Suppressor macrophage treated with lipopolysaccharide for 4 hours (primary cell): Measurements from ENCODE around the gene HSD17B1.
"Not testable (repeated sequence)": the region's sequence is repeated elsewhere in the genome, so short reads cannot be mapped to it uniquely, and the experiment has no call there.

Experiments
- DNase-seq: peaks from one replicate; pipeline ENCODE4 v3.0.0-alpha.2; 2020

HSD17B1 gene

GRCh38 chr17:42552736-42553135, at the start of gene HSD17B1:
TSS of gene HSD17B1 (plus strand) at chr17:42552923. CDS start at chr17:42552934, 11 bp downstream.
- not testable (repeated sequence) for DNase-seq

GRCh38 chr17:42502926-42503325, 49.8 kb upstream of the HSD17B1 start:
- no peak for DNase-seq

GRCh38 chr17:42507671-42508070, 45.1 kb upstream of the HSD17B1 start:
- no peak for DNase-seq

- no peak for DNase-seq
These were observed 44.1 kb upstream of the HSD17B1 start for GRCh38 chr17:42508426-42509165.

- DNase-seq, result no peak
These were observed 43.3 kb upstream of the HSD17B1 start for GRCh38 chr17:42509409-42509808.

GRCh38 chr17:42509841-42510240, 42.9 kb upstream of the HSD17B1 start:
- DNase-seq, result no peak

- DNase-seq, result no peak
These were observed 40.5 kb upstream of the HSD17B1 start for GRCh38 chr17:42512246-42512645.

GRCh38 chr17:42512733-42513251, 39.9 kb upstream of the HSD17B1 start:
- DNase-seq, result no peak

- no peak for DNase-seq
These were observed 39.0 kb upstream of the HSD17B1 start for GRCh38 chr17:42513686-42514085.

- no peak for DNase-seq
These were observed 38.4 kb upstream of the HSD17B1 start for GRCh38 chr17:42514279-42514678.

- no peak for DNase-seq
These were observed 37.9 kb upstream of the HSD17B1 start for GRCh38 chr17:42514867-42515266.

- peak; percentile 92 for DNase-seq
These were observed 35.2 kb upstream of the HSD17B1 start for GRCh38 chr17:42517516-42517915.

- DNase-seq, result peak; percentile 95
These were observed 34.5 kb upstream of the HSD17B1 start for GRCh38 chr17:42518046-42518754.

- DNase-seq, result no peak
These were observed 33.8 kb upstream of the HSD17B1 start for GRCh38 chr17:42518755-42519545.

GRCh38 chr17:42519546-42520491, 32.9 kb upstream of the HSD17B1 start:
- DNase-seq, result peak; percentile 71

GRCh38 chr17:42520540-42520951, 32.2 kb upstream of the HSD17B1 start:
- no peak for DNase-seq

- DNase-seq, result no peak
These were observed 31.7 kb upstream of the HSD17B1 start for GRCh38 chr17:42521036-42521435.

GRCh38 chr17:42521666-42522262, 31.0 kb upstream of the HSD17B1 start:
- DNase-seq, result no peak

GRCh38 chr17:42522263-42522790, 30.4 kb upstream of the HSD17B1 start:
- DNase-seq, result no peak

- no peak for DNase-seq
These were observed 29.9 kb upstream of the HSD17B1 start for GRCh38 chr17:42522798-42523278.

- no peak for DNase-seq
These were observed 27.5 kb upstream of the HSD17B1 start for GRCh38 chr17:42525221-42525620.
